Tibial nerve (tissue), 3 donors: ENCODE measurements around the gene UQCRH.

Experiments
- CTCF ChIP-seq, 5 experiments: fragments of 200-600 bp in 3 of 5; fragments of 450-650 bp in 2 of 5; sonication (generic) in 3 of 5; IDR thresholded peaks; one replicate each; pipeline ENCODE4 v1.5.1; 2016 to 2019; ENCODE audit warnings: antibody characterized with exemption in 5 of 5, mild to moderate bottlenecking in 3 of 5, moderate library complexity in 2 of 5
- POLR2A ChIP-seq, 2 donors: fragments of 450-650 bp; IDR thresholded peaks; one replicate each; pipeline ENCODE4 v1.6.1; 2017; ENCODE audit warnings: antibody characterized with exemption in 2 of 2, mild to moderate bottlenecking in 2 of 2, moderate library complexity in 2 of 2

GRCh38 chr1:46284058-46284457 is 19.4 kb upstream of the UQCRH start:
- TF ChIP-seq POLR2A (IDR thresholded peaks at IDR 0.05) (no peak), CTCF (IDR thresholded peaks at IDR 0.05) (no peak)
